Fibroblast of skin of right biceps (primary cell): ENCODE data around the gene SLC49A4.

ENCODE experiments used
- DNase-seq: peaks from one replicate; pipeline ENCODE4 v3.0.0-alpha.2; 2013

SLC49A4 gene

GRCh38 chr3:122911901-122912300, 117.0 kb downstream of the SLC49A4 start:
- DNase-seq = no peak

GRCh38 chr3:122912772-122913538, 118.1 kb downstream of the SLC49A4 start:
- no peak for DNase-seq

- DNase-seq = no peak
Measured at GRCh38 chr3:122913539-122914100, 118.8 kb downstream of the SLC49A4 start.

- no peak for DNase-seq
Measured at GRCh38 chr3:122915300-122916055, 120.6 kb downstream of the SLC49A4 start.

GRCh38 chr3:122916084-122916483, 121.2 kb downstream of the SLC49A4 start:
- DNase-seq = no peak

GRCh38 chr3:122916580-122916979, 121.7 kb downstream of the SLC49A4 start:
- DNase-seq = no peak

DNA sequence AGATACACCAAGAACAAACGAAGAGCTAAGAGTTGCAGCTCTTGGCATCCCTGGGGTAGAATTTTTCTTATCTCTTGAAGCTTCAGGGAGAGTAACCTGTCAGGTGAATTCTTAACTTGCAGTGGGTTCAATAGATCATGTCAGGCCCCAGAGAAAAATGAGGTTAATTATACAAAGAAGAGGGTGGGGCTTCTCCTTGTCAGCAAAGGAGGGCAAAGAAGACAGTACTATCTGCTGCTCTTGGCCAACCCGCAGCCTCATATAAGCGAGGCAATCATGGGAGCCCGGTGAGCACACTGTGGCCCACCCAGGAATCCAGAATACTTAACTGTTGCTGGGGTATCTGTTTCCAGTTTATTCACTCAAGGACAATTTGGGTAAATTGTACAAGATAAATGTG, 122.5 kb downstream of the SLC49A4 start:
- no peak for DNase-seq

GRCh38 chr3:122918576-122919290, 123.9 kb downstream of the SLC49A4 start:
- DNase-seq = peak; percentile 5

- no peak for DNase-seq
Measured at GRCh38 chr3:122919291-122919610, 124.4 kb downstream of the SLC49A4 start.

DNA sequence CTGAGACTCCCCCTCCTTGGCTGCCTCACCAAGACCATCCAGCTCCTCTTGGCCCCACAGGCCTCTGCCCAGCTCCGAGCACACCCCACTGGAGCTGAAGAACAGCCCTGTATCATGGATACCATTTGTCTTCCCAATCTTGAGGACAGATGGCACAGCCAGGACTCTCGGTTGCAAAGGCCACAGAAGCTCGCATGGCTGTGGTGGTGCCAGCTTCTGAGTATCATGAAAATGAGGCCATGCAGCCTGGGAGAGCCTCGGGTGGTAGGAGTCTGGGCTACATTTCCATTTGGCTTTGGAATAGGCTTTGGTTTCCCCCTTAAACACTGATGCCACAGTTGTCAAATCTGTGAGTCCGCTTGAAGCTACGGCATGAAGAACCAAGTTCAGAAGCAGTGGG, 126.1 kb downstream of the SLC49A4 start:
- DNase-seq = no peak

GRCh38 chr3:122921791-122922651, 127.2 kb downstream of the SLC49A4 start:
- peak; percentile 5 for DNase-seq

DNA sequence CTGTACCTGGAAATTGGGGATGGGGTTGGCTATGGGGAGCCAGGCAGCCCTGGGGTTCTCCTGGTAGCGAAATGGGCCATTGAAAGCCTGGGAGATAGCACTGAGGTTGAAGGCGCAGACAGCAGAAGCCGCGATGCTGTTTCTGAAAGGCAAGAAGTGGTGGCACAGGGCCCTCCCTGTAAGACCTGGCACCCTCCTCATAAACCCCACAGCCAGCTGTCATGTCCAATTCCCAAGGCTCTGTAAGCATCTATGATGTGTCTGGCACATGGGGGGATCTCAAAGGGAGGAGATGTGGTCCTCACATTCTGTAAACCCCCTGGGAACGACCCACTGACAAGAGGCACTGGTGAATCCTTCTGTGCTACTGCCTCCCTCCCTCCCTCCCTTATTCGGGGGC, 128.7 kb downstream of the SLC49A4 start:
- DNase-seq = no peak

DNA sequence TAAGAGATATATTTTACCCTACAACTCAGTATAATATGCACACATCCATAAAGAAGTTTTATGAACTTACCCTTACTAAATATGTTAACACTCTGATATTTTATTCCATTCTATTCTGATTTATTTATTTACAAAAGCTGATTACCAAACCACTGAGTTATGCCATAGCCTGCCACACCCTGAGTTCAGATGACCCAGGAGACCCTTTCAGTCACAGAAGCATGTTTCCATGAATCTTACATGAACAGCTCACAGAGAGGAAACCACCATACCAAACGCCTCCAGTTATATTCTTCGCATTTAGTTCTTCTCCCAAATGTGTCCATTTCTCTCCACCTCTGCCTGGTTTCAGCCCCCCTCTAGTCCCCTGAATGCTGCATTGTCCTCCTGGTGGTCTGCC, 129.2 kb downstream of the SLC49A4 start:
- no peak for DNase-seq

GRCh38 chr3:122925756-122926155, 130.9 kb downstream of the SLC49A4 start:
- DNase-seq = no peak

DNA sequence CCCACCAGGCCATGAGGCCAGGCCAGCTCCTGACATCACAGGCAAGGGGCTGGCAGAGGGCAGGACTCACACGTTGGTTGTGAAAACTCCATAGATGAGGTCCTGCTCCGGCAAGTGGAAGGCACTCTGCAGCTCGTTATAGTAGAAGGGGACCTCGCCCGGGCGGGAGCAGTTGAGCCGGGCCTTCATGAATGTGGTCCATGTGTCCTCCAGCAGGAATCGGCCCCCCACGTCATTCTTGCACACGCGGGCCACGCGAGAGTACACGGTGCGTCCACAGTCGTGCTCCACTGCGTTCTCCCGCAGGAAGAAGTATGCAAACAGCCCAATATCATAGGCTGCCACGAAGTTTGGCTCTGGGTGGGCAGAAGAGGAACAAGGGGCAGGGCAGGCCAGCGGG, 131.5 kb downstream of the SLC49A4 start:
- no peak for DNase-seq

DNA sequence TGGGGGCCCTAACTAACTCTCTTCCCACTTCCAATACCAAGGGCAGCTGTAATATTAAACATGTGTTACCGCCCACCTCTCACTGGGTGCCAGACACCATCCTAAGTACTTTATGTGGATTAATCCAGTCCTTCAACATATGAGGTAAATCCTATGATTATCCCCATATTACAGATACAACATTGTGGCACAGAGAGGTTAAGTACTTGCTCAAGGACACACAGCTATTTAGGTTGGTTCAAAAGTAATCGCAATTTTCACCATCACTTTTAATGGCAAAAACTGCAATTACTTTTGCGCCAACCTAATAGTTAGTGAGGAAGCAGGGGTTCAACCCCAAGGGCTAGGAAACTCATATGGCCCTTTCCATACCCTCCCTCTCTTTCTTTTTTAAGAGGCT, 131.9 kb downstream of the SLC49A4 start:
- no peak for DNase-seq

GRCh38 chr3:122927726-122928125, 132.9 kb downstream of the SLC49A4 start:
- DNase-seq = no peak

DNA sequence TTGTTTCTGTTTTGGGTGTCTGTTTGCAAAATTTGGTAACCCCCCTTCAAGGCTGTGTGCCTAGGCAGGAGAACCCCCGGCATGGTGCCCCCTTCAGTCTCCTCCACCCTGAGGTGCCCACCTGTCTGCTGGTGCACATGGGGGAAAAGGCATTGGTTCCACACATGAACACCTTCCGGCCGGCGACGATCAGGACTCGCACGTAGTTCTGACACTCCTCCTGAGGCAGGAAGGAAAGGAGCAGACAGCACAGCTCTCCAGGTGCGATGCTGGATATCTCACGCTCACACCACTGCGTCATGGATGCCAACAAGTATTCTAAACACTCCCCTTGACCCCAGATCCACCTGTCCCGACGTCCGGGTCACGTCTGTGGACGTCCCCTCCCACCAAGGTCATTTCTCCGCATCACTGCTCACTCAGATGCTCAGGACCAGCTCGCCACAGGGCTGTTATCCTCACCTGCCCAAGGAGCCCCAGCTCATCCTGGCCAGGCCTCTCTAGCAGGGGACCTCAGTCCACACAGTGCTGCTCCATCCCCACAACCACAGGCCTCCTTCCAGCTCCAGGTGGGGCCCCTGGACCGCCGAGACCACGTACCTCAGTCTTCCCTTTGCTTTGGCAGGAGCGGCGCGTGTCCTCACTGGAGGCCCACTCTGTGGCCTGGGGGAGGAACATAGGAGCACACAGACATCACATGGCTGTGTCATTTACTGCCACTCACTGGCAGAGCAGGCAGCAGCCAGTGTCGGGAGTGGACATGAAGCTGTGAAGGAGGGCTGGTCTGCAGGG, 133.7 kb downstream of the SLC49A4 start:
- no peak for DNase-seq

- no peak for DNase-seq
Measured at GRCh38 chr3:122929188-122930062, 134.6 kb downstream of the SLC49A4 start.
